ENCODE results near the gene RMRP.

- TF ChIP-seq CTCF (IDR thresholded peaks at IDR 0.05; ENCODE audit: low read depth, low read length): no peak
- no peak for TF ChIP-seq POLR2A (IDR thresholded peaks at IDR 0.05; ENCODE audit: extremely low read depth, insufficient read length)
- no peak for TF ChIP-seq MYC (IDR thresholded peaks at IDR 0.05; ENCODE audit: low read depth, low read length)
- TF ChIP-seq MAX (IDR thresholded peaks at IDR 0.05; ENCODE audit: low read depth, low read length): no peak
Observed at GRCh38 chr9:35688558-35689541, 31.0 kb upstream of the RMRP start.
